Bronchial epithelial cell (primary cell): ENCODE measurements around the gene FARS2. TPM values are rescaled to one million over a fixed set of nuclear protein-coding genes. Genes with fewer than 3 reads are reported as not detected.
"Not testable (repeated sequence)": the region's sequence is repeated elsewhere in the genome, so short reads cannot be mapped to it uniquely, and the experiment has no call there.

ENCODE experiments used
- DNase-seq: peaks from one replicate; pipeline ENCODE4 v3.0.0-alpha.2; 2010; ENCODE audit warnings: low read depth
- FAIRE-seq: peaks from 2 replicates; lab custom pipeline; 2011; peaks lifted over from hg19 to GRCh38; lab: Jason Lieb, UNC
- H3K27me3 ChIP-seq: 2 replicates; pipeline ENCODE4 v1.5.1; 2011; ENCODE audit warnings: low read length; ENCODE audit not compliant: control insufficient read depth, insufficient read depth
- H3K36me3 ChIP-seq: 2 replicates; pipeline ENCODE4 v1.5.1; 2011; ENCODE audit warnings: low read length; ENCODE audit not compliant: control insufficient read depth, insufficient read depth
- H3K4me3 ChIP-seq: 2 replicates; pipeline ENCODE4 v1.5.1; 2011; ENCODE audit warnings: mild to moderate bottlenecking, low read depth, low read length, control low read depth
- total RNA-seq: library from RNA; depleted of rRNA; stranded (reverse); fragments of >200 nt; gene quantifications from 2 replicates; pipeline ENCODE4 v1.2.1, GENCODE V29; 2014
- TF ChIP-seq, protein P1 (sequence below): IDR thresholded peaks from 2 replicates; pipeline ENCODE4 v1.5.1; 2011; ENCODE audit warnings: mild to moderate bottlenecking, moderate library complexity, low read length, control low read depth, inconsistent platforms; ENCODE audit not compliant: insufficient read depth, severe bottlenecking

FARS2 gene
- total RNA-seq, 1 donor from 2014 or later = 27.4 TPM

DNA sequence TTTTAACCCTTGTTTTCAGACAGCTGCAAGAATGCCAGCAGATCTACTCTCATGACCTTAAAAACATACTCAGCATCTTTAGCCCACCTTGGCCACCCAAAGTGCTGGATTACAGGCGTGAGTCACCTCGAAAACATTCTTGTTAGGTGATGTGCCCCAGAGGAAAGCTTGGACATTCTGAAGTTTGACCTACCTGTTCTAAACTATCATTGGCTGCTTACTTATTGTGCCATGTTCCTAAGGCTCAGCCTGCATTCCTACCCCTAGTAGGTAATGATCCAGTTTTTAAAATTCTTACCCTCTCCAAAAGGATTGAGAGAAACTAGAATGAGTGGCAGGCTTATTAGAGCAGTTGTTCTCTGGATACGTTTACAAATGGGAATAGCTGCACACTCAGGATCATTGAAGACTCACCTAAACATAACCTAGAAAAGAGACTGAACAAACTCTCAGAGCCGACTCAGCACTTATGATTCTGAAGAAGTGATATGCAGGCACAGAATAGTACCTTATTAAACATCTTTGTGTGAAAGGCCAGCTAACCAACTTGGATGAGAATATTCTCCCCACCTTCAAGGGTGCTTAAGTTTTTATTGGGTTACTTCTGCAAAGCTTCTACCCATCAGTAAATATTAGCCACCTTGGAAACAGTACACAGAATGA is 383.3 kb downstream of the FARS2 start:
- TF ChIP-seq, protein P1, sequence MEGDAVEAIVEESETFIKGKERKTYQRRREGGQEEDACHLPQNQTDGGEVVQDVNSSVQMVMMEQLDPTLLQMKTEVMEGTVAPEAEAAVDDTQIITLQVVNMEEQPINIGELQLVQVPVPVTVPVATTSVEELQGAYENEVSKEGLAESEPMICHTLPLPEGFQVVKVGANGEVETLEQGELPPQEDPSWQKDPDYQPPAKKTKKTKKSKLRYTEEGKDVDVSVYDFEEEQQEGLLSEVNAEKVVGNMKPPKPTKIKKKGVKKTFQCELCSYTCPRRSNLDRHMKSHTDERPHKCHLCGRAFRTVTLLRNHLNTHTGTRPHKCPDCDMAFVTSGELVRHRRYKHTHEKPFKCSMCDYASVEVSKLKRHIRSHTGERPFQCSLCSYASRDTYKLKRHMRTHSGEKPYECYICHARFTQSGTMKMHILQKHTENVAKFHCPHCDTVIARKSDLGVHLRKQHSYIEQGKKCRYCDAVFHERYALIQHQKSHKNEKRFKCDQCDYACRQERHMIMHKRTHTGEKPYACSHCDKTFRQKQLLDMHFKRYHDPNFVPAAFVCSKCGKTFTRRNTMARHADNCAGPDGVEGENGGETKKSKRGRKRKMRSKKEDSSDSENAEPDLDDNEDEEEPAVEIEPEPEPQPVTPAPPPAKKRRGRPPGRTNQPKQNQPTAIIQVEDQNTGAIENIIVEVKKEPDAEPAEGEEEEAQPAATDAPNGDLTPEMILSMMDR = no peak
- FAIRE-seq (no peak), DNase-seq (peak; percentile 25)

DNA sequence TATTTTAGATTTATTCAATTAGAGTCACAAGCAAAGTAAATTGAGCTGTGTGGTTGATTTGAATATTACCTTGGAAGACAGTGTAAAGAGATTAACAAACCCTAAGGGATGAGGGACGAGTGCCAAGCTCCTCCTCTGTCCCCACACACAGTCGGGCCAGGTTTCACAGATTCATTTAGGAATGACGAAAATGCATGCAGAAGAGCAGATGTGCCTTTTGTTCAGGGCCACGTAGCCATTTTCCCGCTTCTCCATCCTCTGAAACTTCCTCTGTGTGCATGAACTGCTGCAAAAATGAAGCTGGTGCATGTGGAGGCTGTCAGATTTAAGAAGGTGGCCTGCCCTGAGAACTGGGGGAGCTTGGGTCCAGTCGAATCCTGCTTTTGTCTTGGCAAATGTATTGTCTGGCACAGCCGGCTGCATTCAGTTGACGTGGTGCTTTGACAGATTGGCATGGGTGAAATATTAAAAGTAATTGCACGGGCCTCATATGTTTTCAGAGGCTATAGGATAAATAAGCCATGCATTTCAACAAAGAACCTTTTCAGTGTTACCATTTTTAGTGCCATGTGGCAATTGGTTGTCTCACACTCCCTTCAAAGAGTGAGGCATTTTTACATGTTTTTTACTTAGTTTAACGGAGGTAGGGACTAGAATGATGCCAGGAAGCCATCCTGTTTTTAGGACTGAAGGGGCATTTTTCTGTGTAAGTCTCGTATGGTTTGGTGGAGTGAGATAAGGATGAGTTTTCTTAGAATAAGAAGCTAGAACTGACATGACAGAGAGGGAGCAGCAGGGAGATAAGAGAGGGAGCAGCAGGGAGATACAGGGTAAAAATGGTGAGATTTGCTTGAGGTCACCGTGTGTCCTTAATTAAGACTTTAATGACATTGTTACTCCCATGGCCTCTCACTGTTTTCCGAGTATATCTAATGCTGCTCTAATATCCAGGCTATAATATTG is 384.3 kb downstream of the FARS2 start:
- no peaks in the 10 kb centered on the region for H3K36me3 ChIP-seq
- H3K27me3 ChIP-seq = no peaks in the 10 kb centered on the region
- DNase-seq (no peak), FAIRE-seq (no peak)
- no peak overlapping the region for H3K4me3 ChIP-seq
- TF ChIP-seq, protein P1 = no peak

More for the DNA sequence above, 383.3 kb downstream of the FARS2 start:
- Histone ChIP-seq H3K36me3 (no peaks in the 10 kb centered on the region), H3K27me3 (no peaks in the 10 kb centered on the region), H3K4me3 (no peak overlapping the region)

DNA sequence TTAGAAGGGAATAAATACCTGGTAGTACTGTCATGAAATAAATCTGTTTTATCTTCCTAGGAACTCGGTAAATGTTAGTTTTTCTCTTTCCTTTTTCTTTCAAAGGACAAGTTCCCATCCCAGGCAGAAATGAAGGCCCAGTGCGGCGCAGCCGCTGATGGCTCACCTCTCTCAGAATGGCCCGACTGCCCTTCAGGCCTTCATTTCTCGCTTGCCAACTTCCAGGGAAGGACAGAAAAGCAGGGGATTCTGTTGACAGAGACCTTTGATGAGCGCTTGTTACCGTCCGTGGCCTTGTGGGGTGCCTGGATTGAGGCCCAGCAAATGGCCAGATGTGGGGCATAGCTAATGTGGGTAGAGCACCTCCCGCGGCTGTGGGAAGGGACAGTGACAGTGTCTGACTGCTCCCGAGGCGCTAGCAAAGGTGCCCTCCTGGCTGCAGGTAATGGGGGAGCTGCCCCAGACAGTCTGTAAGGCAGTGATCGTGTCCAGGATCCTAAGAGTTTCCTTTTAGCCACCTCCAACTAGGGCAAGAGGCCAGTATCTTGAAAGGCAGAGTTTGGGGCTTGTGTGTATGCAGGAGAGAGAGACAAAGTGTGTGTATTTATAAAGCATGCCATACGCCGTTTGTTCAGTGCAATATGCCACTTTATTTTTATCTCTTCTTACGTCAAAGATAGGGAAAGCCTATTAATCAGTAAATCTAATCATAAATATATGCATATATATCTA is 391.3 kb downstream of the FARS2 start:
- no peaks in the 10 kb centered on the region for H3K27me3 ChIP-seq
- DNase-seq (no peak), FAIRE-seq (no peak)
- TF ChIP-seq, protein P1 = no peak
- no peak overlapping the region for H3K4me3 ChIP-seq
- H3K36me3 ChIP-seq = no peaks in the 10 kb centered on the region

- no peak overlapping the region for H3K4me3 ChIP-seq
- no peaks in the 10 kb centered on the region for H3K27me3 ChIP-seq
- DNase-seq (no peak), FAIRE-seq (no peak)
- TF ChIP-seq, protein P1 = no peak
- no peaks in the 10 kb centered on the region for H3K36me3 ChIP-seq
Observed at GRCh38 chr6:5653801-5654200, 392.5 kb downstream of the FARS2 start.

DNA sequence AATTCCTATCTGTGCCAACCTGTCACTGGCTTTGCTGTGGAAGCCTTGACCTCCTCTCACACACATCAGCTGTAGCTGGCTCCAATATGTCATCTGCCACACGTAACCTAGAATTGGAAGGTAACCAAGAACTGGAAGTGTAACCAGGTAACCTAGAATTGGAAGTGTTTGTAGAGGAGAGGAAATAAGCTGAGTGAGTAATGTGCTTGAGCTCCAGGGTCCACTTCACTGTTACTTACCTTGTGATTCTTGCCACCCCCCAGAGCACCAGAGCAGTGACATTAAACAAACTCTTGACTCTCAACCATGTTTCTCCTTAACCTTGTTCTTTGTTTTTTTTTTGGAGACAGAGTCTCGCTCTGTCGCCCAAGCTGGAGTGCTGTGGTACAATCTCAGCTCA is 394.9 kb downstream of the FARS2 start:
- H3K27me3 ChIP-seq = no peaks in the 10 kb centered on the region
- DNase-seq (no peak), FAIRE-seq (no peak)
- TF ChIP-seq, protein P1 = no peak
- no peaks in the 10 kb centered on the region for H3K36me3 ChIP-seq
- no peak overlapping the region for H3K4me3 ChIP-seq

GRCh38 chr6:5656695-5657094 is 395.4 kb downstream of the FARS2 start:
- not testable (repeated sequence) for H3K36me3 ChIP-seq, FAIRE-seq, H3K4me3 ChIP-seq, H3K27me3 ChIP-seq, DNase-seq
